ENCODE results near the gene ABCC6.
A peak's percentile ranks its signal among the peaks of the same experiment; 100 is the strongest.

Gene ABCC6

DNA sequence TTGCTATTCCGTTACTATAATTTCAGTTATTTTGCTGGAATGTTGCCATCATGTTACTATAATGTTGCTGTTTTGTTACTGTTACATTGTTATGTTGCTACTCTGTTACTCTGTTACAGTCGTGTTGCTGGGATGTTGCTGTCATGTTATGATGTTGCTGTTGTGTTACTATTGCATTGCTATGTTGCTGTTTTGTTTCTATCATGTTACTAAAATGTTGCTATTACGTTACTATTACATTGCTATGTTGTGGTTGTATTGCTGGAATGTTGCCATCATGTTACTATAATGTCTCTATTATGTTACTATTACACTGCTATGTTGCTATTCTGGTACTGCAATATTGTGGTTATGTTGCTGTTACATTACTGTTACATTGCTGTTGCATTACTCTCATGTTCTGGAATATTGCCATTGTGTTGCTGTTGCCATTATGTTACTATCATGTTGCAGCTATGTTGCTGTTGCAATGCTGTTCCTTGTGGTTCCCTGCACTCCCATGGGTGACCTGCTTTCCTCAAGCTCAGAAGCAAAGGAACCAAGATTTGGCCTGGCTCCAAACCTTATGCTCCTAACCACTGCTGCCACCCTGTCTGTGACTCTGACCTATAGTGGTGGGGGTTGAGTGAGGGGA, 64.4 kb downstream of the ABCC6 start:
- H3K9ac ChIP-seq (ENCODE audit: low read depth, low read length, poor library complexity): no peak overlapping the region
- no peak overlapping the region for H2BK120ac ChIP-seq (ENCODE audit: low read depth, low read length)
- no peaks in the 10 kb centered on the region for H3K27me3 ChIP-seq (ENCODE audit: control insufficient read depth in 3 of 3, insufficient read depth in 3 of 3, low read depth in 1 of 3, low read length in 3 of 3)
- DNase-seq (ENCODE audit: low spot score): no peak
- no peaks in the 10 kb centered on the region for H3K79me1 ChIP-seq (ENCODE audit: low read depth, low read length)
- H3K14ac ChIP-seq (ENCODE audit: low read length): no peak overlapping the region
- H3K36me3 ChIP-seq (replicated peaks in 1 of 2; ENCODE audit: control insufficient read depth in 2 of 2, insufficient read depth in 2 of 2, low read length in 2 of 2): no peaks in the 10 kb centered on the region
- peak overlapping the region in 1 of 2 donors; percentile 33 for H3K4me3 ChIP-seq (ENCODE audit: low read length in 2 of 2)
- H3K4me1 ChIP-seq (ENCODE audit: control insufficient read depth in 2 of 2, insufficient read depth in 1 of 2, low read depth in 1 of 2, low read length in 2 of 2): no peaks in the 10 kb centered on the region
- WGBS, 2 donors (ENCODE audit: extremely low coverage in 2 of 2, insufficient read length in 2 of 2, insufficient replicate concordance in 1 of 2): no CpG with 5 or more reads among the region's 3 CpGs
- no peak overlapping the region for H3K4ac ChIP-seq (ENCODE audit: low read length)
- H4K91ac ChIP-seq (ENCODE audit: low read depth, low read length, poor library complexity): no peak overlapping the region
- no peak overlapping the region for H3K4me2 ChIP-seq (ENCODE audit: insufficient read depth, low read length, poor library complexity, severe bottlenecking)
- no peak overlapping the region for H2BK12ac ChIP-seq (ENCODE audit: low read length)
- no peak overlapping the region for H2AK5ac ChIP-seq (ENCODE audit: low read depth, low read length)
- no peak overlapping the region for H3K23ac ChIP-seq (ENCODE audit: low read depth, low read length, poor library complexity)
- peaks cover 26 to 27% of the 10 kb centered on the region in 2 donors for H3K9me3 ChIP-seq (replicated peaks in 1 of 2; ENCODE audit: control insufficient read depth in 2 of 2, insufficient read depth in 1 of 2, low read depth in 1 of 2, low read length in 2 of 2)
- no peak overlapping the region for H2AFZ ChIP-seq (ENCODE audit: low read length)
- no peak overlapping the region for H3K18ac ChIP-seq (ENCODE audit: low read length)
- H2BK5ac ChIP-seq (ENCODE audit: low read length): no peak overlapping the region
- no peak overlapping the region for H3K27ac ChIP-seq (replicated peaks; ENCODE audit: low read length)
- H4K8ac ChIP-seq (ENCODE audit: low read depth, low read length): no peak overlapping the region
- no peak overlapping the region for H2BK15ac ChIP-seq (ENCODE audit: low read length)

- Histone ChIP-seq H2BK5ac (ENCODE audit: low read length) (no peak overlapping the region), H3K36me3 (replicated peaks in 1 of 2; ENCODE audit: control insufficient read depth in 2 of 2, insufficient read depth in 2 of 2, low read length in 2 of 2) (no peaks in the 10 kb centered on the region), H3K4ac (ENCODE audit: low read length) (no peak overlapping the region), H2AFZ (ENCODE audit: low read length) (no peak overlapping the region), H3K9me3 (replicated peaks in 1 of 2; ENCODE audit: control insufficient read depth in 2 of 2, insufficient read depth in 1 of 2, low read depth in 1 of 2, low read length in 2 of 2) (peaks cover 26 to 27% of the 10 kb centered on the region in 2 donors), H2BK15ac (ENCODE audit: low read length) (no peak overlapping the region), H3K9ac (ENCODE audit: low read depth, low read length, poor library complexity) (no peak overlapping the region), H3K27ac (replicated peaks; ENCODE audit: low read length) (no peak overlapping the region), H4K91ac (ENCODE audit: low read depth, low read length, poor library complexity) (no peak overlapping the region), H3K79me1 (ENCODE audit: low read depth, low read length) (no peaks in the 10 kb centered on the region), H3K27me3 (ENCODE audit: control insufficient read depth in 3 of 3, insufficient read depth in 3 of 3, low read depth in 1 of 3, low read length in 3 of 3) (no peaks in the 10 kb centered on the region), H4K8ac (ENCODE audit: low read depth, low read length) (no peak overlapping the region), H2AK5ac (ENCODE audit: low read depth, low read length) (no peak overlapping the region), H3K23ac (ENCODE audit: low read depth, low read length, poor library complexity) (no peak overlapping the region), H3K4me2 (ENCODE audit: insufficient read depth, low read length, poor library complexity, severe bottlenecking) (no peak overlapping the region), H3K18ac (ENCODE audit: low read length) (no peak overlapping the region), H2BK12ac (ENCODE audit: low read length) (no peak overlapping the region), H3K4me1 (ENCODE audit: control insufficient read depth in 2 of 2, insufficient read depth in 1 of 2, low read depth in 1 of 2, low read length in 2 of 2) (no peaks in the 10 kb centered on the region), H3K4me3 (ENCODE audit: low read length in 2 of 2) (no peak overlapping the region), H3K14ac (ENCODE audit: low read length) (no peak overlapping the region), H2BK120ac (ENCODE audit: low read depth, low read length) (no peak overlapping the region)
- WGBS, 2 donors (ENCODE audit: extremely low coverage in 2 of 2, insufficient read length in 2 of 2, insufficient replicate concordance in 1 of 2): no CpG with 5 or more reads among the region's 4 CpGs
- DNase-seq (ENCODE audit: low spot score): no peak
Observed at GRCh38 chr16:16158082-16158658, 65.1 kb downstream of the ABCC6 start.

DNA sequence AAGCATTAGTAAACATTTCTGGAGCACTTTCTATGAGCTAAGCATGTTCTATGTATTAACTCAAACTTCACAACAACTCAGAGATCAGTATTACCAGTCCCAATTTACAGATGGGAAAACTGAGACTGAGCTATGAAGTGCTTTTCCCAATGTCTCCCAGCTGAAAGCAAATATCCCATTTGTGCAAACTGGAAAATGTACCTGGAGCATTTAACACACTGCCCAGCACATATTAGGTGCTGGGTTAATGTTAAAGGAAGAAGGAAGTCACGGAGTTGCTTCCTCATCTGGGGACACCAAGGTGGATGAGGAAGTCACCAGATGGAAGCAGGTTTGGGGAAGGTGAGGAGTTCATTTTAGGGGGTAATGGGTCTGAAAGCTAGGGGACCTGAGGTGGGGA, 66.1 kb downstream of the ABCC6 start:
- no peaks in the 10 kb centered on the region for H3K36me3 ChIP-seq (replicated peaks in 1 of 2; ENCODE audit: control insufficient read depth in 2 of 2, insufficient read depth in 2 of 2, low read length in 2 of 2)

DNA sequence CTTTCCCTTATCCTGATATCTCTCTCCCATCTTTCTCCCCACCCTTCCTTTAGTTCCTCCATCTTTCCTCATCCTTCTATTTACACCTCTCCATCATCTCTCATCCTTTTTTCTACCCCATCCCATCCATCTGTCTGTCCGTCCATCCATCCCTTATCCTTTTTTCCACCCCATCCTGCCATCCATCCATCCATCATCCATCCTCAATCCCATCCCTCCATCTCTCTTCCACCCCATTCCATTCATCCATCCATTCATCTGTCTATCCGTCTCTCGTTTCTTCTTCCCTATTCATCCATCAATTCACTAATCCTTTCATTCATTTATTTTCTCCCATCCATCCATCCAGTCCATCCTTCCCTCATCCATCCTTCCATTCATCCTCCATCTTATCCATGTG, 68.1 kb downstream of the ABCC6 start:
- Histone ChIP-seq H2BK15ac (ENCODE audit: low read length) (no peak overlapping the region), H3K4me3 (ENCODE audit: low read length in 2 of 2) (no peak overlapping the region), H3K36me3 (replicated peaks in 1 of 2; ENCODE audit: control insufficient read depth in 2 of 2, insufficient read depth in 2 of 2, low read length in 2 of 2) (no peaks in the 10 kb centered on the region), H3K9ac (ENCODE audit: low read depth, low read length, poor library complexity) (no peak overlapping the region), H2BK120ac (ENCODE audit: low read depth, low read length) (no peak overlapping the region), H2AK5ac (ENCODE audit: low read depth, low read length) (no peak overlapping the region), H3K23ac (ENCODE audit: low read depth, low read length, poor library complexity) (no peak overlapping the region), H2BK12ac (ENCODE audit: low read length) (no peak overlapping the region), H4K8ac (ENCODE audit: low read depth, low read length) (no peak overlapping the region), H3K27me3 (ENCODE audit: control insufficient read depth in 3 of 3, insufficient read depth in 3 of 3, low read depth in 1 of 3, low read length in 3 of 3) (no peaks in the 10 kb centered on the region), H3K4me2 (ENCODE audit: insufficient read depth, low read length, poor library complexity, severe bottlenecking) (no peak overlapping the region), H3K79me1 (ENCODE audit: low read depth, low read length) (no peaks in the 10 kb centered on the region), H2AFZ (ENCODE audit: low read length) (no peak overlapping the region), H3K4ac (ENCODE audit: low read length) (no peak overlapping the region), H3K9me3 (replicated peaks in 1 of 2; ENCODE audit: control insufficient read depth in 2 of 2, insufficient read depth in 1 of 2, low read depth in 1 of 2, low read length in 2 of 2) (peaks cover 19 to 20% of the 10 kb centered on the region in 2 donors), H3K27ac (replicated peaks; ENCODE audit: low read length) (no peak overlapping the region), H3K14ac (ENCODE audit: low read length) (no peak overlapping the region), H3K4me1 (ENCODE audit: control insufficient read depth in 2 of 2, insufficient read depth in 1 of 2, low read depth in 1 of 2, low read length in 2 of 2) (no peaks in the 10 kb centered on the region), H4K91ac (ENCODE audit: low read depth, low read length, poor library complexity) (no peak overlapping the region), H3K18ac (ENCODE audit: low read length) (no peak overlapping the region), H2BK5ac (ENCODE audit: low read length) (no peak overlapping the region)
- 100% methylated on average over 2 to 3 of the region's 3 CpGs for WGBS, 2 donors (ENCODE audit: extremely low coverage in 2 of 2, insufficient read length in 2 of 2, insufficient replicate concordance in 1 of 2)
- DNase-seq (ENCODE audit: low spot score): no peak

More for the DNA sequence above, 66.1 kb downstream of the ABCC6 start:
- H3K18ac ChIP-seq (ENCODE audit: low read length): no peak overlapping the region
- H3K14ac ChIP-seq (ENCODE audit: low read length): no peak overlapping the region
- no CpG with 5 or more reads among the region's 1 CpG for WGBS, 2 donors (ENCODE audit: extremely low coverage in 2 of 2, insufficient read length in 2 of 2, insufficient replicate concordance in 1 of 2)
- H3K9me3 ChIP-seq (replicated peaks in 1 of 2; ENCODE audit: control insufficient read depth in 2 of 2, insufficient read depth in 1 of 2, low read depth in 1 of 2, low read length in 2 of 2): peaks cover 23 to 26% of the 10 kb centered on the region in 2 donors
- no peak overlapping the region for H4K91ac ChIP-seq (ENCODE audit: low read depth, low read length, poor library complexity)
- DNase-seq (ENCODE audit: low spot score): no peak
- H2AFZ ChIP-seq (ENCODE audit: low read length): no peak overlapping the region
- H4K8ac ChIP-seq (ENCODE audit: low read depth, low read length): no peak overlapping the region
- no peak overlapping the region for H2BK12ac ChIP-seq (ENCODE audit: low read length)
- H3K79me1 ChIP-seq (ENCODE audit: low read depth, low read length): no peaks in the 10 kb centered on the region
- H3K27ac ChIP-seq (replicated peaks; ENCODE audit: low read length): no peak overlapping the region
- no peak overlapping the region for H3K4me3 ChIP-seq (ENCODE audit: low read length in 2 of 2)
- no peaks in the 10 kb centered on the region for H3K27me3 ChIP-seq (ENCODE audit: control insufficient read depth in 3 of 3, insufficient read depth in 3 of 3, low read depth in 1 of 3, low read length in 3 of 3)
- H3K4me2 ChIP-seq (ENCODE audit: insufficient read depth, low read length, poor library complexity, severe bottlenecking): no peak overlapping the region
- H2BK15ac ChIP-seq (ENCODE audit: low read length): no peak overlapping the region
- no peak overlapping the region for H2AK5ac ChIP-seq (ENCODE audit: low read depth, low read length)
- no peak overlapping the region for H2BK120ac ChIP-seq (ENCODE audit: low read depth, low read length)
- no peaks in the 10 kb centered on the region for H3K4me1 ChIP-seq (ENCODE audit: control insufficient read depth in 2 of 2, insufficient read depth in 1 of 2, low read depth in 1 of 2, low read length in 2 of 2)
- H3K9ac ChIP-seq (ENCODE audit: low read depth, low read length, poor library complexity): no peak overlapping the region
- no peak overlapping the region for H2BK5ac ChIP-seq (ENCODE audit: low read length)
- H3K23ac ChIP-seq (ENCODE audit: low read depth, low read length, poor library complexity): no peak overlapping the region
- no peak overlapping the region for H3K4ac ChIP-seq (ENCODE audit: low read length)
